HG03460 (cell line): ENCODE measurements around the gene S100B.
"Not testable (repeated sequence)": the region's sequence is repeated elsewhere in the genome, so short reads cannot be mapped to it uniquely, and the experiment has no call there.

Source experiments
- ATAC-seq: cut with Tn5 transposase; IDR thresholded peaks from one replicate; pipeline ENCODE4 v1.9.1; 2021; ENCODE audit not compliant: unreplicated experiment

Gene S100B

DNA sequence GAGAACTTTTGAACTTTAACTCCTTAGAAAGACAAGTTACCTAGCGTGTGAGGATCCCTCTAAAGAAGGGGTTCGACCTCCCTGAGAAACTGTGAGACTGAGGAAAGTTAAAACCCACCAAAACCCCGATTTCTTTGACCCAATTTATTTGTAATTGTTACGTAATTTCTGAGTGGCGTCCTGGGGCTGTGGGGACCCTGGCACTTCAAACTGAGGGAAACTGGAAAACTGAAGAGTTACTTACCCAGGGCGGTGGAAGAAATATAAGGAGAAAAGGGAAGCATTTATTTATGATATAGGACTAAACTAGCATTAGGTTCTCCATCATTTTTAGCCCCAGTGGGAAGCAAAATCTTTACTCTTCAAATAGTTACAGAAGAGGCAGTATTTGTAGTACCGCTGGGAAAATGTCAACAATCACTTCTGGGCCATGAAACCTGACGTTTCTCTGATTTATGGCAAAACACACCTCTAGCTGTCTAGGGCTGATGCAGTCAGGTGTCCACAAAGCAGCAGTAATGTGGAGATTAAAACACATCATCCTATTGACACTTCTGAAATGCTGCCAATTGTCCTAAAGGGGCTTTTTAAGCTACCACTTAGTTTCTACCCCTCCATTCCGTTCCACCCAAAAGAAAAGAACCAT is 430 bp downstream of the S100B start:
- ATAC-seq: no peak

DNA sequence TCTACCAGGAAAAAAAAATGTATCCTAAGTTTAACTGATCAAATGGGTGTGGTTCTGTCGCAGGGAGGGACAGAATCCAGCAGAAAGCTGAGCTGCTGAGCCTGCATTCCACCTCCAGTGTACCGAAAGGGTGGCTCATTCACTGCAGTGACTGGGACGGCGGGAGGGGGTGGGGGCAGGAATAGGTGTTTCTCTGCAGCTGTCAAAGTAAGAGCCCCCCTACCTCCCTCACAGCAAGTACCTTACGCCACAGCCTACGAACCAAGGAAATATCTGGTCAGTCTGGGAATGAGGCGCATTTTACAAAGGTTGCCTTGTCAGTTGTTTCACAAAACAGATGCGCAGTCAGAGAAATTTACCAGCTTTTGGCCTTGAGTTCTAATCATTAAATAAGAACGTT is 1.7 kb downstream of the S100B start:
- ATAC-seq: no peak

DNA sequence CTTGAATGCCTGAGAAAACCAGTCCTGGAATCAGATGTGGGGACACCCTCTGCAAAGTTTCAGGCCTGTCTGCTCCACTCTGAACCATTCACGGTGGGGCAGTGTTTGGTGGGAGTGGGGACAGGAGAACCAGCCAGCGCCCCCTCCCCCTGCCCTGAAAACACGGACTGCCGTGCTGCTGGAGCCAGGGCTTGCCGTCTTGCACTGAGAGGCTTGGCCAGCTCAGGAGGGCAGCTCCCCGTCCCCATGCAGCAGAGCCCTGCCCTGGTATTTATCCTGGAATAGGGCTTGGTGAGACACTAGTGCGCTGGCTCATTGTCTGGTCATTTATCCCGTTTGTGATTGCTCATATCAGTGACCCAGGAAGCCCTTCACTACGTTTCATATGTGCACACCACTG is 3.9 kb downstream of the S100B start:
- ATAC-seq: no peak

DNA sequence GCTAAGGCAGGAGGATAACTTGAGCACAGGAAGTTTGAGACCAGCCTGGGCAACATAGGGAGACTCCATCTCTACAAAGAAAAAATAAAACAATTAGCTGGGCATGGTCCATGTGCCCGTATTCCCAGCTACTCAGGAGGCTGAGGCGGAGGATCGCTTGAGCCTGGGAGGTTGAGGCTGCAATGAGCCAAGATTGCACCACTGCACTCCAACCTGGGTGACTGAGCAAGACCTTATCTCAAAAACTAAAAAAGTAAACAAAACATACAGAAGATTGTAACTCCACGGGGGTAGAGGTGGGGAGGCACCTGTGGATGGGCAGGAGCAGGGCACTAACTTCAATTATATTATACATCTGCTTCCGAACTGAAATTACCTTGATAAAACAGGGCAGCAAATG is 4.6 kb downstream of the S100B start:
- ATAC-seq: no peak

DNA sequence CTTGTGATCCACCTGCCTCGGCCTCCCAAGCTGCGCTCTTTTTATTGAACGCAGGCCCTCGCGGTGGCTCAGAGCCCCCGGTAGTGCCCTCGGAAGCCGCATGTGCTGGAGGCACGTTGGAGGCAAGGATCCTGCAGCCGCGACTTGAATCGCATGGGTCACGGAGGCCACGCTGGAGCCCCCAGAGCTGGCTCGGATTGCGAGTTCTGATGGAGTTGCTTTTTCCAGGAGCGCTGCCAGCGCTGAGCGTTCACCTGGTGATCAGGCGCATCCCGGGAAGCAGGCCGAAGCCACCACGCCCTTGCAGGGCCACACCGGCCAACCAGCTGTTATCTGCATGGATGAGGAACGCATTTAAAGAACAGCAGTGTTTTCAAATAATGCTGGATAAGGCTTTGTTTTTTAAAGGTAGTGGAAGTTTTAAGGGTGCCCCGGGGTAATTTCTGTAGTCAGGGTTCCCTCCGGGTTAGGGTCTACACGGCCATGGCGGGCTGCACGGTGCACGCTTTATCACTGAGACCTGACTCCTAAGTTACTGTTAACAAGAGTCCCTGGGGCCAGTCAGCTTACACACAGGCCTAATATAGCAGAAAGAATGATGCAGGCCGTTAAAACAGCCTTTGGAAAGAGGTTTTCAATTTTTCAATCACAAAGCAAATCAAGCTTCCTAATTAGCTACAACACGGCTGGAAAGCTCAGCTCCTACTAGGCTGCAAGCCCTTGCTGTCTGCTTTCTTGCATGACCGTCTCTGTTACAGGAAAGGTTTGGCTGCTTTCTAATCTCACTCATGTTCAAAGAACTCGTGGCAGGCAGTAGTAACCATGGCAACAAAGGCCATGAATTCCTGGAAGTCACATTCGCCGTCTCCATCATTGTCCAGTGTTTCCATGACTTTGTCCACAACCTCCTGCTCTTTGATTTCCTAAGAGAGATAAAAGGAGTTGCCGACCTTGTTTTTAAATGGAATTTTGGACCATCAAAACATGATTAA is 6.0 kb downstream of the S100B start:
- ATAC-seq: no peak

DNA sequence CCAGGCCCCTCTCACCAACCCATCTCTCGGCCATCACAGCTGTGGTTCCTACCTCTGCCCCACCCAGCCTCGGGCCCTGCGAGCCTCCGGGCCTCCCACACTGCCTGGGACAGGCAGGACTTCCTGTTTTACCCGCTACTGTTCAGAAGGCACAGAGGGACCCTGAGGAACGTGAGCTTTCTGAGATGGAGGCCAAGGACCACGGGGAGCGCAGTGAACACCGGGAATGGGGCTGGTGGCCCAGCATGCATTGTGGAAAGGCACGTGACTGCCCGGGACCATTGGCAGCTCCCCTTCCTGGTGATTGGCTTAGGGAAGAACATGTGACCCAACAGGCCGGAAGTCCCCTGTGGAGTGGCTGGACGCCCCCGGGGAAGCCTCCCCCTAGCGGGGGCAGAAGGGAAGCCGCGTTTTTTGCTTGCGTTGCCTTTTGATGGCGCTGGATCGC is 7.0 kb downstream of the S100B start:
- no peak for ATAC-seq

DNA sequence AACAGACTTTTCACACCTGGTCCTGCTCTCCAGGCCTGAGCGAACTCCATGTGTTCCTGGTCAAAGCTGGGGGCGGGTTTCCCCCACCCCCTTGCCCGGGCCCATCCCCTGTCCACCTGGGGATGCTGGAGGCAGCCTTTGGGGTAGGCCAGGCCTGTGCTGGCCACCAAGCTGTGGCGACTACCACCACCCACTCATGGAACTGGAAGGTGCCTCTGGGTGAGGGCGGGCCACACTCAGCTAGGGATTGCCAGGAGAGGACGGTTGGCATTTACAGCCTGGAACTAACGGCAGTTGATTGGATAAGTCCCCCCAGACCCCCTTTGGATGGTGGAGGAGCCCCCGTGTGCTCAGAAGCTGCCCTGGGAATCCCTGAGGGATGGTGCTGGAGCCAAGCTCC is 7.9 kb downstream of the S100B start:
- ATAC-seq: no peak

DNA sequence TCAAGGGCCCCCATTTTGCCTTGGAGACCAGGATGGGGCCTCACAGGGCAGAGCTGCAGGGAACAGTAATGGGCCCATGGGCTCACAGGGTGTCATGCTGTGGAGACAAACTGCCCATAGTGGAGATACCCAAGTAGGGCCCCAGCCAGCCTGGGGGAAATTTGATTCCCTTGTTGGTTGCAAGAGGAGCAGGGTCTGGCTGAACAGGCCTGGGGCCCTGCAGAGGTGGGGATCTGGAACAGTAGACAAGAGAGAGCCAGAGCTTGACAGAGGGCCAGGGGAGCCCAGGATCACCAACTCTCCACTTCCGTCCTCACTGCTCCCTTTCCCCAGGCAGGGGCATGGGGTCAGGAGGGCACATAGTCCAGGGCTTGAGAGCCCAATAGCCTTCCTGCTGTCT is 8.7 kb downstream of the S100B start:
- no peak for ATAC-seq

DNA sequence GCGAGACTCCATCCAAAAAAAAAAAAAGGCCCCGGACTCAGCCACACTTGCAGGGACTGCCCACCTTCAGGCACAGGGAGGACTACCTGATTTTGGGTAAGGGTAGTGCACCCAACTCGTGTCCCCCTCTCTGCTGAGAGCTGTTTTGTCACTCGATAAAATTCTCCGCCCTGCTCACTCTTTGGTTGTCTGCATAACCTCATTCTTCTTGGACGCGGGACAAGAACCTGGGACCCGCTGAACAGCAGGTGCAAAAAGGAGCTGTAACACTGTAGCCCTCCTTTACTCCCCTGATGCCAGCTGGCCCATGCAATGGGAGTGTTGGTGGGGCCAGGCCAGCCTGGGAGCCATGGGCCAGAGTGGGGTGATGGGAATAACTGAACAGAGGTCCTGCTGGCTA is 10.6 kb downstream of the S100B start:
- ATAC-seq: no peak

DNA sequence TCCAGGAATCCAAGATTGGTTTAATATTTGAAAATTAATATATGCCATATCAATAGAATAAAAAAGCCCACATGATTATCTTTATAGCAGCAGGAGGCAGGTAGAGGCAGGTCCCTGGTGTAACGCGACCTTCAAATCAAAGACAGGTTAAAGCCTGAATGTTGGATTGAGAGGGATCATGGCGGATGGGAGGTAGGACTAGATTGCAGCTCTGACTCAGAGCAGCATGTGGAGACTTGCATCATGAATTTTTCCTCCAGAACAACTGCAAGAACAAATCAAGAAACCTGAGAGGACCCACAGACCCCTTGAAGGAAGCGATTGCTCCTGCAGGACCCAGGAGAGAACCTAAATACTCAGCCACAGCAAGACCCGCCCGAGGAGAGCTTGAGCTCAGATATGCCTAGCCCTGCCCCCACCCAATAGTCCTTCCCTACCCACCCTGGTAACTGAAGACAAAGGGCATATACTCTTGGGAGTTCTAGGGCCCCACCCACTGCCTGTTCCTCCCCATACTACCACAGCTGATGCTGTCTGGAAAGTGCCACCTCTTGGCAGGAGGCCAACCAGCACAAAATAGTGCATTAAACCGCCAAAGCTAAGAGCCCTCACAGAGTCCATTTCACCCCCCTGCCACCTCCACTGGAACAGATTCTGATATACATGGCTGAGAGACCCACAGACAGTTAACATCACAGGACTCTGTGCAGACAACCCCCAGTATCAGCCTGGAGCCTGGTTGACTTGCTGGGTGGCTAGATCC is 19.5 kb downstream of the S100B start:
- no peak for ATAC-seq

DNA sequence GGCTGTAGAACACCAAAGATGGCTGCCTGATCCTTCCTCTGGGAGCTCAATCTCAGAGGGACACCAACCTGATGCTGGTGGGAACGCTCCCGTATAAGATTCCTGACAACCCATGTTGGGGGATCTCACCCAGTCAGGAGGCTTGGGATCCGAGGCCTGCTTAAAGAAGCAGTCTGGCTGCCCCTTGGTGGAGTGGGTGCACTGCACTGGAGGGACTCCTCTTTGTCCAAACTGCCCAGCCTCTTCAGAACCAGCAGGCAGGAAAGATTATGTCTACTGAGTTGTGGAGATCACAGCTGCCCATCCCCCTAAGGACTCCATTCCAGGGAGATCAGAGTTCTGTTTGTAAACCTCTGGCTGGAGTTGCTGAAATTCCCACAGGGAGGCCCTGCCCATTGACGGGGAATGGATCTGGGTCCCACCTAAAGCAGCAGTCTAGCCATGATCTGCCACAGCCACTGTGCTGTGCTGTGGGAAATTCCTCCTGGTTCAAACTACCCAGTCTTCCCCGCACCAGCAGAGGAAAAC is 23.0 kb downstream of the S100B start:
- ATAC-seq: no peak

DNA sequence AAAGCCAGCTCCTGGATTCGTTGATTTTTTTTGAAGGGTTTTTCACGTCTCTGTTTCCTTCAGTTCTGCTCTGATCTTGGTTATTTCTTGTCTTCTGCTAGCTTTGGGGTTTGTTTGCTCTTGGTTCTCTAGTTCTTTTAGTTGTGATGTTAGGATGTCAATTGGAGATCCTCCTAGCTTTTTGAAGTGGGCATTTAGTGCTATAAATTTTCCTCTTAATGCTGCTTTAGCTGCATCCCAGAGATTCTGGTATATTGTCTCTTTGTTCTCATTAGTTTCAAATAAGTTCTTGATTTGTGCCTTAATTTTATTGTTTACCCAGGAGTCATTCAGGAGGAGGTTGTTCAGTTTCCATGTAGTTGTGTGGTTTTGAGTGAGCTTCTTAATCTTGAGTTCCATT is 25.5 kb downstream of the S100B start:
- ATAC-seq: not testable (repeated sequence)

DNA sequence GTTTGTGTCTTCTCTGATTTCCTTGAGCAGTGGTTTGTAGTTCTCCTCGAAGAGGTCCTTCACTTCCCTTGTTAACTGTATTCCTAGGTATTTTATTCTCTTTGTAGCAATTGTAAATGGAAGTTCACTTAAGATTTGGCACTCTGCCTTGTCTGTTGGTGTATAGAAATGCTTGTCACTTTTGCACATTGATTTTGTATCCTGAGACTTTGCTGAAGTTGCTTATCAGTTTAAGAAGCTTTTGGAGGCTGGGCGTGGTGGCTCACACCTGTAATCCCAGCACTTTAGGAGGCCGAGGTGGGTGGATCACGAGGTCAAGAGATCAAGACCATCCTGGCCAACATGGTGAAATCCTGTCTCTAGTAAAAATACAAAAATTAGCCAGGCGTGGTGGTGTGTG is 27.1 kb downstream of the S100B start:
- ATAC-seq: not testable (repeated sequence)

DNA sequence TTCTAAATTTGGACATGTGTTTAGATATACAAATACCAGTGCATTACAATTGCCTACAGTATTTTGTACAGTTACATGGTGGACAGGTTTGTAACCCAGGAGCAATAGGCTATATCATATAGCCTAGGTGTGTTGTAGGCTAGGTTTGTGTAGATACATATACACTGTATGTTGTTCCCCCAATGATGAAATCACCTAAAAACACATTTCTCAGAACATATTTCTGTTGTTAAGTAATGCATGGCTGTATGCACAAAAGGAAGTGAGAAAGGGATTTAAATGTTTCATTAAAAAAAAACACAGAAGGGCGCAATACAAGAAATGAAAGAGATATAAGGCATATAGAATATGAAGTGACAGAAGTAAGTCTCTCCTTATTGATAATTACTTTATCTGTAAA is 32.0 kb downstream of the S100B start:
- no peak for ATAC-seq

DNA sequence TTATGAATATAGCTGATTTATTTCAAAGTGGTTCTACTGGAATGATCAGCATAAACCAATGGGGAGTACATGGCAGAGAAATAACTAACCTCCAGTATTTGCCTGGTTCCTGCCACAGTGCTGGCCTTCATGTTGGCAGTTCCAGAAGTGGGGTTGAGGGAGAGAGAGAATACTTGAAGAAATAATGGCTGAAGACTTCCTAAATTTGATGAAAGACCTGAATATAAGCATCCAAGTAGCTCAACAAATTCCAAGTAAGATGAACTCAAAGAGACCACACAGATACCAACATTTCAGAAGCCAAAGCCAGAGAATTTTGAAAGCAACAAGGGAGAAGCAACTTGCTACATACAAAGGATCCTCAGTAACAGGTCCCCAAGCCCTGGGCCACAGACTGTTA is 34.3 kb downstream of the S100B start:
- no peak for ATAC-seq

DNA sequence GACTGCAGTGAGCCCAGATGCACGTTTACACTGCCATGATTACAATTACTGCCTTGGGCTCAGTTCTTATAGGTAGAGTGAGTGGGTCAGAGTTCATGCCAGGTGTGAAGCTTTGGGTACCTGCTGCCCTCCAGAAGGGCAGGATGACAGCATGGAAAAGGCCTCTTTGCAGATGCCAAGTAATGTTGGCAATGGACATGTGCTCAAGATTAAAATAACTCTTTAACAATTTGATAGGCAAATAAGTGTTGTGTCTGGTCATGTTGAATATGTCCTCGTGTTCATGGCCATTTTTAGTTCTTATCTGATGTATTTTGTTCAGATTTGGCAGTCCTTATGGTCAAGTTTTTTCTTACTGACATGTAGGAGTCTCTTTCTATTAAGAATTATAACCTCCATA is 34.8 kb downstream of the S100B start:
- no peak for ATAC-seq

DNA sequence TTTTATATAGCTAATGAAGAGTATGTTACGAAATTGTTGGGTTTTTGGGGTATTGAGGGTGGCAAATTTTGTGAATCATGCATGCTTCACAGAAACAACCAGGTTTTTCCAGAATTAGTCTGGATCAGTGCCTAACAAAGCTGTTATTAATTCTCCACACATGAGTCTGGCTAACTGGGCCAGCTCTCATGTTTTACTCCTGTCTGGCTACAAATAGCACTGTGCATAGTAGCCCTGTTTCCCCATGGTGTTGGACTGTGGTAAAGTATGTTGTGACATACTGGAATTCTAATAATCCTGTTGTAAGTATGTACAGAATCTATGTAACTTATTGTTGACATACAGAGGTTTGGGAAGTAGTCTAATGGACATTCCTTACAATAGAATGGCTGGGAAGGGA is 35.8 kb downstream of the S100B start:
- no peak for ATAC-seq

DNA sequence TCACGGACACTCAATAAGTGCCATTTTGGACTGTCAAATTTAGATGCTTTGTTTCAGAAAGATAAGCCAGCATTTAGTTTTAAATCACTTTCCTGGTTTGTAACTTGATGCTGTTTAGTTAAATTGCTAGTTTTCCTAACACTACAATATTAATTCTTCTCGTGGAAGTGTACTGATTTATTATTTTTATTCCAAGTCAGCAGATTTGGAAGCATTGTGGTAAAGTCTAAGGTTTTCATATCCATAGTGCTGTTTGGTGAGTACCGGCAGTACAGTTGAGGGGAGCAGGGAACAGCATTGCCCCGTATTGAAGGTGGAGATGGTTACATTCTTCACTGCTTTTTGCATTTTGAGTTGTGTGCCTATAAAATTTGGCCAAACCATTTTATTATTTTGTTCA is 36.3 kb downstream of the S100B start:
- no peak for ATAC-seq

DNA sequence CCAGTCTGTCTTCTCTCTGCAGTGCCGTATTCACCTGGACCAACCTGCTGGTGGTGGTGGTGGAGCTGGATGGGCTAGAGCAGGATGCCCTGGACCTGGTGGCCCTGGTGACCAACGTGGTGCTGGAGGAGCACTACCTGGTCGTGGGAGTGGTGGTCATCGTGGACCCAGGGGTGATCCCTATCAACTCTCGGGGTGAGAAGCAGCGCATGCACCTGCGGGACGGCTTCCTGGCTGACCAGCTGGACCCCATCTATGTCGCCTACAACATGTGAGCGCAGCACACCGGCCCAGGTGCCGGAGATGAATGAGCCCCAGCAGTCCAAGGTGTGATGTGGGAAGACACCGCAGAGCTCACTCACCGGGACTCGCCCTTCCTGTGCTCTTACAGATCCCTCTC is 37.5 kb downstream of the S100B start:
- no peak for ATAC-seq

DNA sequence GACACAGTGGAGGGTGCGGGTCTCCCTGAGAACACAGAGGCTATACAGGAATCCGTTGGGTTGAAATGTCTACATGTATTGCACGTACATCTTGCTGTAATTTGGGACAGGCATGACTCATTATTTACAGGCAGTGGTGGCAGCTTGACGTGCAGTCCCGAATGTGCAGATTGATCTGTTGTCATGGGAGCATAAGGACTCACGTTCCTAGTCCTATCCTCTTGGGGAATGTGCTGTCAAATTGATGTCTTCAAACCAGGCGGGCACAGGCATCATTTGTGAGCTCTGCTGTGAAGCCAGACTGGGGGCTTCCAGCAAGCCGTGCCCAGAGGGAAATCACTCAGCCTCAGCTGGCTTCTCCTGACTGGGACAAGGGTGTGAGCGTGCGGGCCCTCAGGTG is 40.5 kb downstream of the S100B start:
- ATAC-seq: no peak

DNA sequence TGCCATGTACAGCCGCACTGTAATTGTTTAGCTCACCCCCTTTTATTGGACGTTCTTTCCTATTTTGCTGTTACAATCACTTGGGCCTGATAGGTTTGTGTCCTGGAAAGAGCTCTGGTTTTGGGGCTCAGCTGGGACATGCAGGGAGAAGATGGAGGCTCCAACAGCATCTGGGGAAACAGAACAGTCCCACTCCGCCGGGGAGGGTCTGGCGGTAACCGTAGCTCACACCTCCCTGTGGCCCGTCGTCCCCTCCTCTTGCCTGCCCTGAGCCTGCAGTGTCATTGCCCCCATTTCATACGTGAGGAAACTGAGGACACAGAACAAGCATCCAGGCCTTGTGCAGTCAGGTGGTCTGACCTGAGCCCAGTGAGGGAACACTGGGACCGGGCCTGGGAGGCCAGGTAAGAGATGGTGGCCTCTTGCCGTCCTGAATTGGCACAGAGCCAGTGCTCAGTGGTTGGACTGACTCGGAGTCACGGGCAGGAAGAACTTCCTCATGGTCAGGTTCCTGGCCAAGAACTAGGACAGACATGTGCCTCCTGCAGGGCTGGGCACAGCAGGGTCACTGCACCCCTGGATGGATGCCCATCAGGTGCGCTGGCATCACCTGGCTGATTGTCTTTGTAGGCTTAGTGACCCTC is 41.8 kb downstream of the S100B start:
- no peak for ATAC-seq
